Measurements from ENCODE around the gene EXD1. TPM values are rescaled to one million over a fixed set of nuclear protein-coding genes. Genes with fewer than 3 reads are reported as not detected.
A peak's percentile ranks its signal among the peaks of the same experiment; 100 is the strongest.

The EXD1 gene
- total and polyA plus RNA-seq, 9 of the 15 experiments (the other 6 are each of a cell fraction or from before 2014, with no cell fraction given), result not detected

DNA sequence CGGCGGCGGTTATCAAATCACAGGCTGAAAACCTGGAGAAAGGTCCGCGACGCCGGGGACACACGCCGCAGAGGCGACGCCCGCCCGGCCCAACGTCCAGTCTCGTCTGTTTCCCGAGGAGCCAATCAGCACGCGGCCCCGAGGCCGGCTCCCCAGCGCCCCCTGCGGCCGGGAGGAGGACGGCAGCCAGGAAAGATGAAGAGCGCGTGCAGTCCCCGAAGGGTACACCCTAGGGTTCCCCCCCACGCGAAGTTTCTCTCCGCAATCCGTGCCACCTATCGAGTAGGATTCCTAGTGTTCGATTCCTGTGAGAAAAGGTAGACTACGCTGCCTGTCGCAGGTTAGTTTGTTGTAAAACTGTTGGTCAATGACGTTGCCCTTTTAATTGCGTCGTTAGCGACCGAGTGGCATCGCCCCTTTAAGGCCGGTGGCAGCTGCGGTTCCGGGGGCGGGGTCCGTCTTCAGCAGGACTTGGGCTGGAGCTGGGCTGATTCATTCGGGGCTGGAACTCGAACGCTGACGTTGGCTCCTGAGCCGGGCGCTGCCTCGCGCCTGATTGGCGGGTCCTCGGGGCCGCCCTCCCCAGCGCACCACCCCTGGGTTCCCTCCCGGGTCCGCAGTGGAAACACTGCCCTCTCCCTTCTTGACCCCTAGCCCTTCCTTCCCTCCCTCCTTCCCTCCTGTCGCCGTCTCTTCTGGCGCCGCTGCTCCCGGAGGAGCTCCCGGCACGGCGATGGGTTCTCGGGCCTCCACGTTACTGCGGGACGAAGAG, at the start of gene EXD1, which contains the start of gene CHP1 (continued):
- TF ChIP-seq NR2C1 (IDR thresholded peaks at IDR 0.05) (0 out of 2 replicates have a peak, but pooled peaks have one; percentile 57), NR2C1 (tag; IDR thresholded peaks at IDR 0.05) (peak; percentile 74), YY1 (IDR thresholded peaks at IDR 0.05; ENCODE audit: borderline replicate concordance in 1 of 3, control insufficient read depth in 1 of 3, extremely low read depth in 1 of 3, insufficient read depth in 3 of 3, insufficient read length in 1 of 3, insufficient replicate concordance in 2 of 3, low read depth in 1 of 3, low read length in 2 of 3) (peak in 1 of 3 experiments; percentile 60), FOS (IDR thresholded peaks at IDR 0.05; ENCODE audit: extremely low read depth, insufficient read length) (peak; percentile 40), THRAP3 (IDR thresholded peaks at IDR 0.05; ENCODE audit: borderline replicate concordance) (no peak), STAT5B (CRISPR knock-in tag; IDR thresholded peaks at IDR 0.05) (no peak), L3MBTL2 (IDR thresholded peaks at IDR 0.05) (peak; percentile 100)
- TF ChIP-seq, protein P1, sequence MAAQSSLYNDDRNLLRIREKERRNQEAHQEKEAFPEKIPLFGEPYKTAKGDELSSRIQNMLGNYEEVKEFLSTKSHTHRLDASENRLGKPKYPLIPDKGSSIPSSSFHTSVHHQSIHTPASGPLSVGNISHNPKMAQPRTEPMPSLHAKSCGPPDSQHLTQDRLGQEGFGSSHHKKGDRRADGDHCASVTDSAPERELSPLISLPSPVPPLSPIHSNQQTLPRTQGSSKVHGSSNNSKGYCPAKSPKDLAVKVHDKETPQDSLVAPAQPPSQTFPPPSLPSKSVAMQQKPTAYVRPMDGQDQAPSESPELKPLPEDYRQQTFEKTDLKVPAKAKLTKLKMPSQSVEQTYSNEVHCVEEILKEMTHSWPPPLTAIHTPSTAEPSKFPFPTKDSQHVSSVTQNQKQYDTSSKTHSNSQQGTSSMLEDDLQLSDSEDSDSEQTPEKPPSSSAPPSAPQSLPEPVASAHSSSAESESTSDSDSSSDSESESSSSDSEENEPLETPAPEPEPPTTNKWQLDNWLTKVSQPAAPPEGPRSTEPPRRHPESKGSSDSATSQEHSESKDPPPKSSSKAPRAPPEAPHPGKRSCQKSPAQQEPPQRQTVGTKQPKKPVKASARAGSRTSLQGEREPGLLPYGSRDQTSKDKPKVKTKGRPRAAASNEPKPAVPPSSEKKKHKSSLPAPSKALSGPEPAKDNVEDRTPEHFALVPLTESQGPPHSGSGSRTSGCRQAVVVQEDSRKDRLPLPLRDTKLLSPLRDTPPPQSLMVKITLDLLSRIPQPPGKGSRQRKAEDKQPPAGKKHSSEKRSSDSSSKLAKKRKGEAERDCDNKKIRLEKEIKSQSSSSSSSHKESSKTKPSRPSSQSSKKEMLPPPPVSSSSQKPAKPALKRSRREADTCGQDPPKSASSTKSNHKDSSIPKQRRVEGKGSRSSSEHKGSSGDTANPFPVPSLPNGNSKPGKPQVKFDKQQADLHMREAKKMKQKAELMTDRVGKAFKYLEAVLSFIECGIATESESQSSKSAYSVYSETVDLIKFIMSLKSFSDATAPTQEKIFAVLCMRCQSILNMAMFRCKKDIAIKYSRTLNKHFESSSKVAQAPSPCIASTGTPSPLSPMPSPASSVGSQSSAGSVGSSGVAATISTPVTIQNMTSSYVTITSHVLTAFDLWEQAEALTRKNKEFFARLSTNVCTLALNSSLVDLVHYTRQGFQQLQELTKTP (IDR thresholded peaks at IDR 0.05; ENCODE audit: low read depth in 1 of 2, partially characterized antibody in 2 of 2), result no peak
- TF ChIP-seq, protein P2, sequence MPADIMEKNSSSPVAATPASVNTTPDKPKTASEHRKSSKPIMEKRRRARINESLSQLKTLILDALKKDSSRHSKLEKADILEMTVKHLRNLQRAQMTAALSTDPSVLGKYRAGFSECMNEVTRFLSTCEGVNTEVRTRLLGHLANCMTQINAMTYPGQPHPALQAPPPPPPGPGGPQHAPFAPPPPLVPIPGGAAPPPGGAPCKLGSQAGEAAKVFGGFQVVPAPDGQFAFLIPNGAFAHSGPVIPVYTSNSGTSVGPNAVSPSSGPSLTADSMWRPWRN (IDR thresholded peaks at IDR 0.05; ENCODE audit: low read depth), result 0 out of 2 replicates have a peak, but pooled peaks have one; percentile 6
- TF ChIP-seq, protein P3, sequence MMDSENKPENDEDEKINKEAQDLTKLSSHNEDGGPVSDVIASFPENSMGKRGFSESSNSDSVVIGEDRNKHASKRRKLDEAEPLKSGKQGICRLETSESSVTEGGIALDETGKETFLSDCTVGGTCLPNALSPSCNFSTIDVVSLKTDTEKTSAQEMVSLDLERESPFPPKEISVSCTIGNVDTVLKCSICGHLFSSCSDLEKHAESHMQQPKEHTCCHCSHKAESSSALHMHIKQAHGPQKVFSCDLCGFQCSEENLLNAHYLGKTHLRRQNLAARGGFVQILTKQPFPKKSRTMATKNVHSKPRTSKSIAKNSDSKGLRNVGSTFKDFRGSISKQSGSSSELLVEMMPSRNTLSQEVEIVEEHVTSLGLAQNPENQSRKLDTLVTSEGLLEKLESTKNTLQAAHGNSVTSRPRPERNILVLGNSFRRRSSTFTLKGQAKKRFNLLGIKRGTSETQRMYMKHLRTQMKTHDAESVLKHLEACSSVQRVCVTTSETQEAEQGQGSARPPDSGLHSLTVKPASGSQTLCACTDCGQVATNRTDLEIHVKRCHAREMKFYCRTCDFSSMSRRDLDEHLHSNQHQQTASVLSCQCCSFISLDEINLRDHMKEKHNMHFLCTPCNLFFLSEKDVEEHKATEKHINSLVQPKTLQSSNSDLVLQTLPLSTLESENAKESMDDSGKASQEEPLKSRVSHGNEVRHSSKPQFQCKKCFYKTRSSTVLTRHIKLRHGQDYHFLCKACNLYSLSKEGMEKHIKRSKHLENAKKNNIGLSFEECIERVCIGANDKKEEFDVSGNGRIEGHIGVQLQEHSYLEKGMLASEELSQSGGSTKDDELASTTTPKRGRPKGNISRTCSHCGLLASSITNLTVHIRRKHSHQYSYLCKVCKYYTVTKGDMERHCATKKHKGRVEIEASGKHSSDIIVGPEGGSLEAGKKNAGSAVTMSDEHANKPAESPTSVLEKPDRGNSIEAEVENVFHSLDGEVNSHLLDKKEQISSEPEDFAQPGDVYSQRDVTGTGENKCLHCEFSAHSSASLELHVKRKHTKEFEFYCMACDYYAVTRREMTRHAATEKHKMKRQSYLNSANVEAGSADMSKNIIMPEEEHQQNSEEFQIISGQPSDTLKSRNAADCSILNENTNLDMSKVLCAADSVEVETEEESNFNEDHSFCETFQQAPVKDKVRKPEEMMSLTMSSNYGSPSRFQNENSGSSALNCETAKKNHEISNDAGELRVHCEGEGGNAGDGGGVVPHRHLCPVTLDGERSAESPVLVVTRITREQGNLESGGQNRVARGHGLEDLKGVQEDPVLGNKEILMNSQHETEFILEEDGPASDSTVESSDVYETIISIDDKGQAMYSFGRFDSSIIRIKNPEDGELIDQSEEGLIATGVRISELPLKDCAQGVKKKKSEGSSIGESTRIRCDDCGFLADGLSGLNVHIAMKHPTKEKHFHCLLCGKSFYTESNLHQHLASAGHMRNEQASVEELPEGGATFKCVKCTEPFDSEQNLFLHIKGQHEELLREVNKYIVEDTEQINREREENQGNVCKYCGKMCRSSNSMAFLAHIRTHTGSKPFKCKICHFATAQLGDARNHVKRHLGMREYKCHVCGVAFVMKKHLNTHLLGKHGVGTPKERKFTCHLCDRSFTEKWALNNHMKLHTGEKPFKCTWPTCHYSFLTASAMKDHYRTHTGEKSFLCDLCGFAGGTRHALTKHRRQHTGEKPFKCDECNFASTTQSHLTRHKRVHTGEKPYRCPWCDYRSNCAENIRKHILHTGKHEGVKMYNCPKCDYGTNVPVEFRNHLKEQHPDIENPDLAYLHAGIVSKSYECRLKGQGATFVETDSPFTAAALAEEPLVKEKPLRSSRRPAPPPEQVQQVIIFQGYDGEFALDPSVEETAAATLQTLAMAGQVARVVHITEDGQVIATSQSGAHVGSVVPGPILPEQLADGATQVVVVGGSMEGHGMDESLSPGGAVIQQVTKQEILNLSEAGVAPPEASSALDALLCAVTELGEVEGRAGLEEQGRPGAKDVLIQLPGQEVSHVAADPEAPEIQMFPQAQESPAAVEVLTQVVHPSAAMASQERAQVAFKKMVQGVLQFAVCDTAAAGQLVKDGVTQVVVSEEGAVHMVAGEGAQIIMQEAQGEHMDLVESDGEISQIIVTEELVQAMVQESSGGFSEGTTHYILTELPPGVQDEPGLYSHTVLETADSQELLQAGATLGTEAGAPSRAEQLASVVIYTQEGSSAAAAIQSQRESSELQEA (IDR thresholded peaks at IDR 0.05; ENCODE audit: low read depth), result no peak

Data from K562 (cell line).